ENCODE measurements around the gene ASAP3. TPM values are rescaled to one million over a fixed set of nuclear protein-coding genes. Genes with fewer than 3 reads are reported as not detected.

Gene ASAP3
- total and polyA plus RNA-seq, 2 of the 13 experiments (the other 11 are each of a cell fraction or from before 2014, with no cell fraction given), result 32.6 to 37.0 TPM

- TF ChIP-seq NCOR1 (IDR thresholded peaks at IDR 0.05; ENCODE audit: borderline replicate concordance, low read length), result no peak
- TF ChIP-seq ARID3A (IDR thresholded peaks at IDR 0.05; ENCODE audit: low read depth, low read length), result no peak
- peak; percentile 50; the same call in 1 of the 2 replicates for TF ChIP-seq ZNF441 (CRISPR knock-in tag; IDR thresholded peaks at IDR 0.05; ENCODE audit: borderline replicate concordance)
- peak; percentile 65 for TF ChIP-seq TAF1 (CRISPR knock-in tag; IDR thresholded peaks at IDR 0.05)
- TF ChIP-seq HOXA3 (CRISPR knock-in tag; IDR thresholded peaks at IDR 0.05), result peak; percentile 71
- TF ChIP-seq FOXA1 (IDR thresholded peaks at IDR 0.05), result no peak
- TF ChIP-seq FOXA1 (CRISPR knock-in tag; IDR thresholded peaks at IDR 0.05), result 0 out of 2 replicates have a peak, but pooled peaks have one; percentile 9
- peak; percentile 33 for TF ChIP-seq UBTF (CRISPR knock-in tag; IDR thresholded peaks at IDR 0.05)
- TF ChIP-seq ZNF879 (CRISPR knock-in tag; IDR thresholded peaks at IDR 0.05), result no peak
- peak; percentile 64; the same call in 1 of the 2 replicates for TF ChIP-seq ARID4A (CRISPR knock-in tag; IDR thresholded peaks at IDR 0.05; ENCODE audit: borderline replicate concordance)
- TF ChIP-seq ATF5 (CRISPR knock-in tag; IDR thresholded peaks at IDR 0.05; ENCODE audit: low read depth), result no peak
- 0 out of 2 replicates have a peak, but pooled peaks have one; percentile 54 for TF ChIP-seq MED13 (CRISPR knock-in tag; IDR thresholded peaks at IDR 0.05)
- TF ChIP-seq KDM5A (IDR thresholded peaks at IDR 0.05; ENCODE audit: borderline replicate concordance, low read length), result no peak
- TF ChIP-seq ZNF639 (CRISPR knock-in tag; conservative IDR thresholded peaks at IDR 0.05), result 0 out of 2 replicates have a peak, but pooled peaks have one; percentile 44
- TF ChIP-seq ZBTB7B (CRISPR knock-in tag; IDR thresholded peaks at IDR 0.05), result peak; percentile 30; the same call in 1 of the 2 replicates
- peak; percentile 60 for TF ChIP-seq KDM2A (CRISPR knock-in tag; IDR thresholded peaks at IDR 0.05; ENCODE audit: borderline replicate concordance, low read depth)
- TF ChIP-seq SRY (CRISPR knock-in tag; IDR thresholded peaks at IDR 0.05), result 0 out of 2 replicates have a peak, but pooled peaks have one; percentile 21
- TF ChIP-seq ARNT2 (CRISPR knock-in tag; IDR thresholded peaks at IDR 0.05; ENCODE audit: low read depth), result peak; percentile 59; the same call in 1 of the 2 replicates
Measured at GRCh38 chr1:23483321-23484252, at the start of gene ASAP3 (continued).

Measured in HepG2 (cell line).